AG09309 (cell line): ENCODE data around the gene PEAK3.

Source experiments
- DNase-seq: peaks from one replicate; pipeline ENCODE4 v3.0.0-alpha.2; 2010; ENCODE audit warnings: low read depth
- H3K4me3 ChIP-seq: 2 replicates; pipeline ENCODE4 v1.5.1; 2011; ENCODE audit warnings: mild to moderate bottlenecking, low read depth, low read length, moderate library complexity; ENCODE audit not compliant: control insufficient read depth
- CTCF ChIP-seq: IDR thresholded peaks from 2 replicates; pipeline ENCODE4 v1.5.1; 2011; ENCODE audit warnings: mild to moderate bottlenecking, low read depth, low read length, inconsistent platforms; ENCODE audit not compliant: insufficient read depth, control insufficient read depth; ENCODE audit errors: missing control alignments

PEAK3 gene

GRCh38 chr19:2296141-2296540 lies 14.2 kb upstream of the PEAK3 start:
- TF ChIP-seq CTCF = no peak
- no peak for DNase-seq
- H3K4me3 ChIP-seq = no peak overlapping the region

GRCh38 chr19:2294687-2295335 lies 12.8 kb upstream of the PEAK3 start:
- no peak for TF ChIP-seq CTCF
- DNase-seq = peak; percentile 62
- peak overlapping the region; percentile 18 for H3K4me3 ChIP-seq

GRCh38 chr19:2291185-2291751 lies 9.3 kb upstream of the PEAK3 start:
- DNase-seq = no peak
- TF ChIP-seq CTCF = no peak
- H3K4me3 ChIP-seq = no peak overlapping the region

GRCh38 chr19:2290441-2291184 lies 8.6 kb upstream of the PEAK3 start:
- no peak for DNase-seq
- TF ChIP-seq CTCF = no peak
- H3K4me3 ChIP-seq = no peak overlapping the region

- TF ChIP-seq CTCF = no peak
- peak overlapping the region; percentile 28 for H3K4me3 ChIP-seq
- no peak for DNase-seq
Observed at GRCh38 chr19:2289714-2290435, 7.9 kb upstream of the PEAK3 start.
